Measurements from ENCODE around the gene SND1. TPM values are rescaled to one million over a fixed set of nuclear protein-coding genes. Genes with fewer than 3 reads are reported as not detected.

SND1 gene
- polyA plus RNA-seq, 1 donor, result 144 TPM

- DNase-seq, result no peak
- Histone ChIP-seq H3K4me1 (ENCODE audit: control insufficient read depth, insufficient read depth, low read length) (peaks cover 8% of the 10 kb centered on the region), H3K27me3 (ENCODE audit: control insufficient read depth, insufficient read depth, low read length) (no peaks in the 10 kb centered on the region), H3K9me3 (ENCODE audit: control insufficient read depth, low read depth, low read length) (no peaks in the 10 kb centered on the region), H3K27ac (ENCODE audit: low read length) (no peak overlapping the region), H3K36me3 (ENCODE audit: control insufficient read depth, insufficient read depth, low read length) (no peaks in the 10 kb centered on the region), H3K4me3 (ENCODE audit: low read length) (no peak overlapping the region)
- WGBS (ENCODE audit: insufficient coverage, low lambda C conversion rate), result no CpG with 5 or more reads among the region's 2 CpGs
These were observed 315.3 kb downstream of the SND1 start for GRCh38 chr7:127967281-127967680.

GRCh38 chr7:127968547-127968946 is 316.6 kb downstream of the SND1 start:
- H3K27ac ChIP-seq (ENCODE audit: low read length), result no peak overlapping the region
- no peak overlapping the region for H3K4me3 ChIP-seq (ENCODE audit: low read length)
- no CpG with 5 or more reads among the region's 2 CpGs for WGBS (ENCODE audit: insufficient coverage, low lambda C conversion rate)
- H3K27me3 ChIP-seq (ENCODE audit: control insufficient read depth, insufficient read depth, low read length), result no peaks in the 10 kb centered on the region
- H3K4me1 ChIP-seq (ENCODE audit: control insufficient read depth, insufficient read depth, low read length), result no peaks in the 10 kb centered on the region
- DNase-seq, result no peak
- H3K36me3 ChIP-seq (ENCODE audit: control insufficient read depth, insufficient read depth, low read length), result peaks cover 2% of the 10 kb centered on the region
- no peaks in the 10 kb centered on the region for H3K9me3 ChIP-seq (ENCODE audit: control insufficient read depth, low read depth, low read length)

- H3K9me3 ChIP-seq (ENCODE audit: control insufficient read depth, low read depth, low read length), result peaks cover 5% of the 10 kb centered on the region
- no peaks in the 10 kb centered on the region for H3K27me3 ChIP-seq (ENCODE audit: control insufficient read depth, insufficient read depth, low read length)
- peaks cover 11% of the 10 kb centered on the region for H3K36me3 ChIP-seq (ENCODE audit: control insufficient read depth, insufficient read depth, low read length)
- no peaks in the 10 kb centered on the region for H3K4me1 ChIP-seq (ENCODE audit: control insufficient read depth, insufficient read depth, low read length)
- DNase-seq, result no peak
- no peak overlapping the region for H3K27ac ChIP-seq (ENCODE audit: low read length)
- H3K4me3 ChIP-seq (ENCODE audit: low read length), result no peak overlapping the region
These were observed 321.8 kb downstream of the SND1 start for GRCh38 chr7:127973832-127974231.

DNA sequence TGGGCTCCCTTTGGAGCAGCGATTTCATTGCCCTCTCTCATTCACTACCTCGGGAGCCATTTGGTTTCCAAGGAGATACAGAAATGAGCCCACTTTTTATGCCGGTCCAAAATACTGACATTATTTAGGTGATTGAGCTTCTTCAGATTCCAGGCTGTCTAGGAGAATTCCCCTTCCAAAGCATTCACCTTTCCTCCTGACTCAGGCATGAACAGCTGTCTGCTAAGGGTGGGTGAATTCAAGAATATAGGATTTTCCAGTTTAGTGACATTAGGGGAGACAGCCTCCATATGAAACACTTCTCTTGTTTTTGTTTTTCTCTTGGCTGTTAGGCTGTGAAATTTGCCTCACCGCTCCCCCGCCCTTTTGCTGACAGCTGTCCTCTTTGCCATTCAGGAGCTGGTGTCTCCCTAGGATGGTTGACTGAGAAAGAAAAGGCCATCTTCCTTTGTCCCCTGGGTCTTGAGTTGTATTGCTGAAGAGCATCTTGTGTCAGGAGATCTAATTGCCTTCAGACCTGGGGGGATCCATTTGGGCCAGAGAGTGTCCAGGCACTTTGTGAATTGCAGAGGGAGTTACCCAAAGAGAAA is 322.5 kb downstream of the SND1 start:
- WGBS (ENCODE audit: insufficient coverage, low lambda C conversion rate), result no CpG with 5 or more reads among the region's 5 CpGs
- no peaks in the 10 kb centered on the region for H3K27me3 ChIP-seq (ENCODE audit: control insufficient read depth, insufficient read depth, low read length)
- H3K4me3 ChIP-seq (ENCODE audit: low read length), result no peak overlapping the region
- no peak overlapping the region for H3K27ac ChIP-seq (ENCODE audit: low read length)
- peaks cover 11% of the 10 kb centered on the region for H3K36me3 ChIP-seq (ENCODE audit: control insufficient read depth, insufficient read depth, low read length)
- no peaks in the 10 kb centered on the region for H3K4me1 ChIP-seq (ENCODE audit: control insufficient read depth, insufficient read depth, low read length)
- peaks cover 9% of the 10 kb centered on the region for H3K9me3 ChIP-seq (ENCODE audit: control insufficient read depth, low read depth, low read length)
- no peak for DNase-seq

- peak in 1 of 2 donors; percentile 25 for DNase-seq
- H3K27me3 ChIP-seq (ENCODE audit: control insufficient read depth, insufficient read depth, low read length), result no peaks in the 10 kb centered on the region
- no CpG with 5 or more reads among the region's 6 CpGs for WGBS (ENCODE audit: insufficient coverage, low lambda C conversion rate)
- no peak overlapping the region for H3K4me3 ChIP-seq (ENCODE audit: low read length)
- H3K4me1 ChIP-seq (ENCODE audit: control insufficient read depth, insufficient read depth, low read length), result no peaks in the 10 kb centered on the region
- H3K9me3 ChIP-seq (ENCODE audit: control insufficient read depth, low read depth, low read length), result peaks cover 9% of the 10 kb centered on the region
- peaks cover 11% of the 10 kb centered on the region for H3K36me3 ChIP-seq (ENCODE audit: control insufficient read depth, insufficient read depth, low read length)
- no peak overlapping the region for H3K27ac ChIP-seq (ENCODE audit: low read length)
These were observed 324.2 kb downstream of the SND1 start for GRCh38 chr7:127976056-127976737.

DNA sequence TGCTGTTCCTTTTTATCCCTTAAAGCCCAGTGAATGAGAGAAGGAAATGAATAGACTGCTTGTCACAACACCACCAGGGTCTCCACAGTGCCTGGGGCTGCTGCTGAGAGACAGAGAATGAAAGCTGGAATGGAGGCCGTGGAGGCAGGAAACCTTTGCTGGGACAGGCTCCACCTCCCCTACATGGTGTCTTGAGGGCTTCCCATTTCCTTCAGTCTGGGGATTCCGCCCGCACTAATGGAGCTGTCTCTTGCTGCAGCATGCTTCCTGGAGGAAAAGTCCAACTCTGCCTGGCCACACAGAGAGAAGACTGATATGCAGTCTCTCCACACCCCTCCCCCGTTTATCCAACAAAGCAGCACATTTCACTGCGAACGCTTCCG is 324.7 kb downstream of the SND1 start:
- peaks cover 9% of the 10 kb centered on the region for H3K9me3 ChIP-seq (ENCODE audit: control insufficient read depth, low read depth, low read length)
- WGBS (ENCODE audit: insufficient coverage, low lambda C conversion rate), result no CpG with 5 or more reads among the region's 7 CpGs
- H3K27ac ChIP-seq (ENCODE audit: low read length), result no peak overlapping the region

GRCh38 chr7:127978421-127978820 is 326.4 kb downstream of the SND1 start:
- Histone ChIP-seq H3K4me3 (ENCODE audit: low read length) (no peak overlapping the region), H3K27ac (ENCODE audit: low read length) (no peak overlapping the region), H3K4me1 (ENCODE audit: control insufficient read depth, insufficient read depth, low read length) (no peaks in the 10 kb centered on the region), H3K27me3 (ENCODE audit: control insufficient read depth, insufficient read depth, low read length) (no peaks in the 10 kb centered on the region), H3K9me3 (ENCODE audit: control insufficient read depth, low read depth, low read length) (peaks cover 9% of the 10 kb centered on the region), H3K36me3 (ENCODE audit: control insufficient read depth, insufficient read depth, low read length) (peaks cover 9% of the 10 kb centered on the region)
- no CpG with 5 or more reads among the region's 4 CpGs for WGBS (ENCODE audit: insufficient coverage, low lambda C conversion rate)
- DNase-seq, result no peak

More for the DNA sequence above, 324.7 kb downstream of the SND1 start:
- no peak for DNase-seq
- no peaks in the 10 kb centered on the region for H3K27me3 ChIP-seq (ENCODE audit: control insufficient read depth, insufficient read depth, low read length)
- no peak overlapping the region for H3K4me3 ChIP-seq (ENCODE audit: low read length)
- H3K4me1 ChIP-seq (ENCODE audit: control insufficient read depth, insufficient read depth, low read length), result no peaks in the 10 kb centered on the region
- H3K36me3 ChIP-seq (ENCODE audit: control insufficient read depth, insufficient read depth, low read length), result peaks cover 11% of the 10 kb centered on the region

DNA sequence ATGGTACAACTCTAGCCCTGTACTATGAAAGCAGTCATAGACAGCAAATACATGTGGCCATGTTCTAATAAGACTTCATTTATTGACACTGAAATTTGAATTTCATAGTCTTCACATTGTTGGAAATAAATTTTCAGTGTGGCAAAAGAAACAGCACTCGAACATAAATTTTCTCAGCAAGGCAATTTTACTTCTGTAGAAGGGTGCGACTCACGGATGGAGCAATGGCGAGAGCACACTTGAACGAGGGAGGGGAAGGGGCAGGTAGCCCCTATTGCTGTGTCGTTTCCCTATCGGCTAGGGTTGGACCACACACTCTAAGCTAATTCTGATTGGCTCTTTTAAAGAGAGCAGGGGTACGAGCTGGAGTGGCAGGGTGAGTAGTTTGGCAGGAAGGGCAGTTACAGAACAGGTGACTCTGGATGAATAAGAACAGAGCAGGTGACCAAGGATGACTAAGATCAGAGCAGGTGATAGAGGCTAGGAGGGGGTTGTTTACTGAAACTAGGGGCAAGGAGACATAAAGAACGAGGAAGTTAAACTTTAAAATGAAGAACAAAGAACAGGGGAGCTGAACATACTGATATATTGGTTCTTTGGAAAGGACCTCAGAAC is 327.2 kb downstream of the SND1 start:
- H3K27ac ChIP-seq (ENCODE audit: low read length), result no peak overlapping the region
- no peaks in the 10 kb centered on the region for H3K27me3 ChIP-seq (ENCODE audit: control insufficient read depth, insufficient read depth, low read length)
- no peak for DNase-seq
- peaks cover 9% of the 10 kb centered on the region for H3K36me3 ChIP-seq (ENCODE audit: control insufficient read depth, insufficient read depth, low read length)
- 83% methylated on average over 2 of the region's 9 CpGs for WGBS (ENCODE audit: insufficient coverage, low lambda C conversion rate)
- no peaks in the 10 kb centered on the region for H3K4me1 ChIP-seq (ENCODE audit: control insufficient read depth, insufficient read depth, low read length)
- H3K4me3 ChIP-seq (ENCODE audit: low read length), result no peak overlapping the region
- H3K9me3 ChIP-seq (ENCODE audit: control insufficient read depth, low read depth, low read length), result peaks cover 9% of the 10 kb centered on the region

GRCh38 chr7:127979728-127980126 is 327.7 kb downstream of the SND1 start:
- no peak overlapping the region for H3K27ac ChIP-seq (ENCODE audit: low read length)
- no peaks in the 10 kb centered on the region for H3K27me3 ChIP-seq (ENCODE audit: control insufficient read depth, insufficient read depth, low read length)
- no peaks in the 10 kb centered on the region for H3K4me1 ChIP-seq (ENCODE audit: control insufficient read depth, insufficient read depth, low read length)
- H3K4me3 ChIP-seq (ENCODE audit: low read length), result no peak overlapping the region
- peaks cover 9% of the 10 kb centered on the region for H3K9me3 ChIP-seq (ENCODE audit: control insufficient read depth, low read depth, low read length)
- DNase-seq, result no peak
- H3K36me3 ChIP-seq (ENCODE audit: control insufficient read depth, insufficient read depth, low read length), result peaks cover 9% of the 10 kb centered on the region

DNA sequence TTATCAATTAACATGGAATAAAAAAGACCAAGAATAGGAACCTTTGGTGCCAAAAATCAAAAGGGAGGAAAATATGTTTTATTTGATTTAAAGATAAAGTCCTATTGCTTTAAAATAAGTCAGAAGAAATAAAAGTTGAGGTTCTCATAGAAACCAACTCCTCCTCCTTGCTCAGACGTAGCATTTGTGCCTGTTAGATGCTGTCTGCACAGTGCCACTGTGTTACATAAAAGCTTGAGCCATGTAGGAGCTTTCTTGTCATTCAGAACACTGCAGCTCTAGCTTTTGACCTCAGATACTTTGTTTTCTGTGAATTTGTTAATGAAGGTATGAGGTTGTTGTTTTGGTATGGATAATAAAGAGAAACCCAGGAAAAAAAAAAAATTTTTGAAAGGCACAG is 328.9 kb downstream of the SND1 start:
- WGBS (ENCODE audit: insufficient coverage, low lambda C conversion rate), result no CpG with 5 or more reads among the region's 1 CpG
- Histone ChIP-seq H3K27ac (ENCODE audit: low read length) (no peak overlapping the region), H3K4me3 (ENCODE audit: low read length) (no peak overlapping the region), H3K36me3 (ENCODE audit: control insufficient read depth, insufficient read depth, low read length) (peaks cover 9% of the 10 kb centered on the region), H3K27me3 (ENCODE audit: control insufficient read depth, insufficient read depth, low read length) (no peaks in the 10 kb centered on the region), H3K9me3 (ENCODE audit: control insufficient read depth, low read depth, low read length) (peaks cover 9% of the 10 kb centered on the region), H3K4me1 (ENCODE audit: control insufficient read depth, insufficient read depth, low read length) (no peaks in the 10 kb centered on the region)
- DNase-seq, result no peak

GRCh38 chr7:127981965-127982364 is 330.0 kb downstream of the SND1 start:
- H3K9me3 ChIP-seq (ENCODE audit: control insufficient read depth, low read depth, low read length), result peaks cover 9% of the 10 kb centered on the region
- WGBS (ENCODE audit: insufficient coverage, low lambda C conversion rate), result 80% methylated on average over 1 of the region's 4 CpGs
- H3K27ac ChIP-seq (ENCODE audit: low read length), result no peak overlapping the region
- DNase-seq, result no peak
- no peaks in the 10 kb centered on the region for H3K4me1 ChIP-seq (ENCODE audit: control insufficient read depth, insufficient read depth, low read length)
- H3K36me3 ChIP-seq (ENCODE audit: control insufficient read depth, insufficient read depth, low read length), result peaks cover 4% of the 10 kb centered on the region
- H3K4me3 ChIP-seq (ENCODE audit: low read length), result no peak overlapping the region
- no peaks in the 10 kb centered on the region for H3K27me3 ChIP-seq (ENCODE audit: control insufficient read depth, insufficient read depth, low read length)

All from large intestine (tissue), 3 donors.